H1 (cell line): Measurements from ENCODE around the gene SUPT7L. TPM values are rescaled to one million over a fixed set of nuclear protein-coding genes. Genes with fewer than 3 reads are reported as not detected.
A peak's percentile ranks its signal among the peaks of the same experiment; 100 is the strongest.

Experiments
- CTCF ChIA-PET: fragments of 300-600 bp; sonication (Branson Sonifier 250); formaldehyde crosslinking; loops from one replicate; lab custom pipeline; 2021; ENCODE audit not compliant: partially characterized antibody; lab: Charles Lee
- POLR2A ChIA-PET: fragments of 300-600 bp; sonication (Branson Sonifier 250); formaldehyde crosslinking; loops from one replicate; lab custom pipeline; 2021; ENCODE audit warnings: inconsistent platforms; ENCODE audit not compliant: partially characterized antibody; lab: Charles Lee
- DNase-seq, 2 experiments: peaks; one replicate each; pipeline versions ENCODE4 v3.0.0 to v3.0.0-alpha.2; 2010 to 2022; ENCODE audit warnings: low spot score in 2 of 2, low read depth in 1 of 2, mixed read lengths in 1 of 2
- FAIRE-seq: peaks from 2 replicates; lab custom pipeline; 2011; peaks lifted over from hg19 to GRCh38; lab: Jason Lieb, UNC
- H2AFZ ChIP-seq: 2 replicates; pipeline ENCODE4 v1.8.1; 2012; ENCODE audit warnings: low read length, inconsistent platforms
- H2AK5ac ChIP-seq: 2 replicates; pipeline ENCODE4 v1.6.1; 2013; ENCODE audit warnings: low read depth, low read length
- H2BK120ac ChIP-seq: replicated peaks from 2 replicates; pipeline ENCODE3; 2013; ENCODE audit warnings: low read depth, low read length, inconsistent platforms
- H2BK12ac ChIP-seq: 2 replicates; pipeline ENCODE4 v1.6.1; 2013; ENCODE audit warnings: low read depth, low read length
- H2BK15ac ChIP-seq: 2 replicates; pipeline ENCODE4 v1.6.1; 2013; ENCODE audit warnings: low read length
- H2BK20ac ChIP-seq: 2 replicates; pipeline ENCODE4 v1.6.1; 2013; ENCODE audit warnings: low read length
- H2BK5ac ChIP-seq: 2 replicates; pipeline ENCODE4 v1.6.1; 2013; ENCODE audit warnings: low read depth, low read length
- H3K14ac ChIP-seq: 2 replicates; pipeline ENCODE4 v1.6.1; 2013; ENCODE audit warnings: inconsistent platforms; ENCODE audit not compliant: insufficient read length
- H3K18ac ChIP-seq: 2 replicates; pipeline ENCODE4 v1.6.1; 2013; ENCODE audit warnings: low read length; ENCODE audit errors: extremely low read depth
- H3K23ac ChIP-seq: 2 replicates; pipeline ENCODE4 v1.6.1; 2013; ENCODE audit warnings: inconsistent platforms; ENCODE audit not compliant: insufficient read length
- H3K23me2 ChIP-seq: 2 replicates; pipeline ENCODE4 v1.6.1; 2013; ENCODE audit warnings: low read depth, low read length
- H3K27ac ChIP-seq: 2 replicates; pipeline ENCODE4 v1.6.1; 2011; ENCODE audit warnings: low read depth, low read length, inconsistent platforms
- H3K27me3 ChIP-seq, 4 experiments: replicated peaks in 1 of 4; 1 replicate in 1 of 4; 2 replicates in 3 of 4; pipeline versions ENCODE4 v1.6.1 to v1.8.1; 2011 to 2013; ENCODE audit warnings: low read length in 3 of 4, mild to moderate bottlenecking in 3 of 4, inconsistent platforms in 2 of 4, mixed read lengths in 2 of 4, moderate library complexity in 1 of 4; ENCODE audit not compliant: control insufficient read depth in 3 of 4, insufficient read depth in 3 of 4; ENCODE audit errors: extremely low read depth in 1 of 4
- H3K36me3 ChIP-seq, 4 experiments: 2 replicates each; pipeline versions ENCODE4 v1.6.1 to v1.8.1; 2011 to 2013; ENCODE audit warnings: mild to moderate bottlenecking in 4 of 4, low read length in 3 of 4, moderate library complexity in 2 of 4, control low read depth in 1 of 4, inconsistent platforms in 1 of 4; ENCODE audit not compliant: insufficient read depth in 4 of 4, control insufficient read depth in 2 of 4
- H3K4ac ChIP-seq: replicated peaks from 2 replicates; pipeline ENCODE3; 2013; ENCODE audit warnings: low read length, low read depth, mixed read lengths, inconsistent platforms; ENCODE audit not compliant: insufficient read length
- H3K4me1 ChIP-seq, 4 experiments: replicated peaks in 1 of 4; 1 replicate in 1 of 4; 2 replicates in 3 of 4; pipeline versions ENCODE4 v1.6.1 to v1.8.1; 2011 to 2013; ENCODE audit warnings: low read length in 3 of 4, inconsistent platforms in 2 of 4, mixed read lengths in 1 of 4; ENCODE audit not compliant: insufficient read depth in 4 of 4, control insufficient read depth in 3 of 4
- H3K4me2 ChIP-seq, 2 experiments: 2 replicates each; pipeline versions ENCODE4 v1.6.1 to v1.8.1; 2011 to 2013; ENCODE audit warnings: low read depth in 2 of 2, low read length in 2 of 2, control low read depth in 1 of 2, inconsistent platforms in 1 of 2, mild to moderate bottlenecking in 1 of 2; ENCODE audit not compliant: insufficient read depth in 1 of 2
- H3K4me3 ChIP-seq, 4 experiments: fragments of 200-600, 300-600 bp in 1 of 4; sonication (generic), shearing (Covaris generic), sonication (Bioruptor Twin) in 1 of 4; 2 replicates each; pipeline versions ENCODE4 v1.5.1 to v1.8.1; 2011 to 2016; ENCODE audit warnings: low read length in 4 of 4, low read depth in 3 of 4, control low read depth in 2 of 4, inconsistent platforms in 2 of 4, mild to moderate bottlenecking in 2 of 4, mixed read lengths in 1 of 4, moderate library complexity in 1 of 4; ENCODE audit not compliant: insufficient read depth in 2 of 4; ENCODE audit errors: extremely low read depth in 1 of 4
- H3K56ac ChIP-seq: replicated peaks from 2 replicates; pipeline ENCODE3; 2013; ENCODE audit warnings: low read depth, mild to moderate bottlenecking, mixed read lengths, low read length, inconsistent platforms; ENCODE audit not compliant: insufficient read length
- H3K79me1 ChIP-seq: 2 replicates; pipeline ENCODE4 v1.6.1; 2013; ENCODE audit warnings: low read depth, low read length, control low read depth
- H3K79me2 ChIP-seq, 2 experiments: 2 replicates each; pipeline versions ENCODE4 v1.6.1 to v1.8.1; 2012 to 2013; ENCODE audit warnings: low read length in 2 of 2, mild to moderate bottlenecking in 2 of 2, inconsistent platforms in 1 of 2; ENCODE audit not compliant: insufficient read depth in 2 of 2, control insufficient read depth in 1 of 2
- H3K9ac ChIP-seq, 4 experiments: replicated peaks in 1 of 4; 1 replicate in 1 of 4; 2 replicates in 3 of 4; pipeline versions ENCODE4 v1.6.1 to v1.8.1; 2011 to 2013; ENCODE audit warnings: low read depth in 3 of 4, low read length in 3 of 4, control low read depth in 2 of 4, mild to moderate bottlenecking in 2 of 4, moderate library complexity in 2 of 4, inconsistent platforms in 1 of 4; ENCODE audit errors: extremely low read depth in 1 of 4
- H3K9me3 ChIP-seq, 2 experiments: 2 replicates each; pipeline versions ENCODE4 v1.6.1 to v1.8.1; 2012 to 2013; ENCODE audit warnings: mild to moderate bottlenecking in 2 of 2, moderate library complexity in 2 of 2, control low read depth in 1 of 2, inconsistent platforms in 1 of 2, low read depth in 1 of 2, low read length in 1 of 2, mixed read lengths in 1 of 2; ENCODE audit not compliant: insufficient read depth in 2 of 2
- H4K20me1 ChIP-seq, 2 experiments: replicated peaks in 1 of 2; 2 replicates each; pipeline versions ENCODE3 to v1.8.1; 2011 to 2013; ENCODE audit warnings: inconsistent platforms in 2 of 2, low read length in 2 of 2, mild to moderate bottlenecking in 1 of 2; ENCODE audit not compliant: insufficient read depth in 2 of 2, control insufficient read depth in 1 of 2
- H4K5ac ChIP-seq: 2 replicates; pipeline ENCODE4 v1.6.1; 2013; ENCODE audit warnings: low read length, low read depth, mixed read lengths, inconsistent platforms; ENCODE audit not compliant: insufficient read length
- H4K8ac ChIP-seq: 2 replicates; pipeline ENCODE4 v1.8.0; 2013; ENCODE audit warnings: mild to moderate bottlenecking, moderate library complexity, low read length, inconsistent platforms; ENCODE audit not compliant: insufficient read depth; ENCODE audit errors: extremely low read depth
- H4K91ac ChIP-seq: replicated peaks from 2 replicates; pipeline ENCODE3; 2013; ENCODE audit warnings: low read length, mixed read lengths, inconsistent platforms; ENCODE audit not compliant: insufficient read length
- KDM4A ChIP-seq: IDR thresholded peaks from one replicate; pipeline ENCODE4 v1.7.1; 2012; ENCODE audit warnings: low read depth, mild to moderate bottlenecking, moderate library complexity, low read length, inconsistent platforms; ENCODE audit not compliant: severe bottlenecking
- POLR2AphosphoS5 ChIP-seq: IDR thresholded peaks from 2 replicates; pipeline ENCODE4 v1.6.1; 2011; ENCODE audit warnings: low read depth, low read length
- RAD21 ChIP-seq, 2 experiments: IDR thresholded peaks in 1 of 2; conservative IDR thresholded peaks in 1 of 2; 2 replicates each; pipeline ENCODE4 v1.6.1; 2011; ENCODE audit warnings: low read depth in 2 of 2, low read length in 2 of 2, improper control_type of control experiment in 1 of 2, inconsistent platforms in 1 of 2, mild to moderate bottlenecking in 1 of 2, moderate library complexity in 1 of 2
- SP1 ChIP-seq: IDR thresholded peaks from 2 replicates; pipeline ENCODE4 v1.6.1; 2011; ENCODE audit warnings: low read depth, low read length
- WGBS, 2 experiments: shearing (Covaris generic) in 1 of 2; methylation state at CpG; one replicate each; pipeline versions ENCODE4 v1.1.6 to v1.1.7; 2013 to 2015; ENCODE audit warnings: low lambda C conversion rate in 2 of 2, mixed read lengths in 2 of 2, inconsistent platforms in 1 of 2, low coverage in 1 of 2, missing lambda C conversion rate in 1 of 2; ENCODE audit not compliant: insufficient replicate concordance in 2 of 2, insufficient coverage in 1 of 2, insufficient read length in 1 of 2; ENCODE audit errors: extremely low coverage in 1 of 2, missing lambda C conversion rate in 1 of 2; 5-methylcytosine and 5-hydroxymethylcytosine counted together
- polyA plus RNA-seq, 7 experiments: library from polyadenylated mRNA; depleted of rRNA in 3 of 7; stranded (reverse) in 5 of 7; unstranded in 2 of 7; fragments of >200 nt in 5 of 7; fragments of 200-250 nt in 2 of 7; gene quantifications; 1 replicate in 5 of 7; 2 replicates in 1 of 7; 4 replicates in 1 of 7; pipeline versions ENCODE4 v1.2.1 to v1.2.3, GENCODE V29; 2011 to 2013; ENCODE audit warnings: missing spikeins in 2 of 7, mixed read lengths in 2 of 7
- total RNA-seq: library from RNA; stranded (reverse); fragmentation: NEBNext Ultra II Directional; extraction: Animal tissue kit (Norgen Biotek cat#: 25700); gene quantifications from 2 replicates; pipeline ENCODE4 v1.2.1, GENCODE V29; 2021

Gene SUPT7L
- total and polyA plus RNA-seq, 2 of the 8 experiments (the other 6 are each of a cell fraction or from before 2014, with no cell fraction given) = 22.2 to 26.6 TPM

GRCh38 chr2:27712522-27712921, 49.1 kb upstream of the SUPT7L start:
- Histone ChIP-seq H3K27ac (no peak overlapping the region), H3K4me1 (peaks cover 3 to 16% (median 6%) of the 10 kb centered on the region in 4 experiments; a peak in 6 of 7 replicates), H2BK120ac (no peak overlapping the region), H3K79me2 (no peaks in the 10 kb centered on the region), H3K36me3 (no peaks in the 10 kb centered on the region; a peak in 1 of 8 replicates), H2BK5ac (no peak overlapping the region), H4K20me1 (no peaks in the 10 kb centered on the region), H3K4me2 (no peak overlapping the region), H3K79me1 (no peaks in the 10 kb centered on the region), H3K23me2 (peaks cover 11% of the 10 kb centered on the region; the same call in 1 of the 2 replicates), H3K4me3 (no peak overlapping the region), H2BK15ac (no peak overlapping the region), H4K91ac (no peak overlapping the region), H3K9me3 (no peaks in the 10 kb centered on the region), H3K9ac (no peak overlapping the region), H4K5ac (no peak overlapping the region), H3K23ac (no peak overlapping the region), H2BK12ac (0 out of 2 replicates have a peak overlapping the region, but pooled peaks have one; percentile 39), H3K4ac (no peak overlapping the region), H4K8ac (no peak overlapping the region), H2AK5ac (0 out of 2 replicates have a peak overlapping the region, but pooled peaks have one; percentile 53)
- POLR2A ChIA-PET = interaction anchor here (1.7 to 2.1 kb wide), 3 partner anchors 9 to 44 kb away, joined by 3 to 8 read pairs (median 5); no protein-coding TSS in a partner anchor
- 82% methylated on average over 1 of the region's 1 CpG; no CpG with 5 or more reads in 1 of the 2 experiments for WGBS, 2 experiments
- no peak for FAIRE-seq
- CTCF ChIA-PET = interaction anchor here (0.6 to 5.0 kb wide), 7 partner anchors 10 to 1042 kb away, joined by 3 to 51 read pairs (median 5); no protein-coding TSS in a partner anchor
- TF ChIP-seq SP1 = no peak
- TF ChIP-seq POLR2AphosphoS5 = no peak
- no peak for TF ChIP-seq RAD21 (IDR thresholded peaks at IDR 0.05 in 1 of 2, conservative IDR thresholded peaks at IDR 0.05 in 1 of 2; ENCODE audit: low read depth in 2 of 2, low read length in 2 of 2)
- TF ChIP-seq KDM4A = no peak
- TF ChIP-seq, all 59 proteins: peak for 0
- Histone ChIP-seq H3K14ac (no peak overlapping the region), H3K18ac (no peak overlapping the region), H2AFZ (no peak overlapping the region), H3K56ac (no peak overlapping the region), H3K27me3 (no peaks in the 10 kb centered on the region), H2BK20ac (no peak overlapping the region)
- no peak for DNase-seq
